Stimulated activated CD8-positive, alpha-beta memory T cell treated with anti-CD3 and anti-CD28 coated beads, Interleukin-4, amount 100 ng/mL, for 1 hour (primary cell): ENCODE results near the gene LILRB5.
"Not testable (repeated sequence)": the region's sequence is repeated elsewhere in the genome, so short reads cannot be mapped to it uniquely, and the experiment has no call there.

Experiments used
- DNase-seq, 2 donors: peaks; one replicate each; pipeline ENCODE4 v3.0.0-alpha.2; 2020; ENCODE audit warnings: low read depth in 2 of 2, low spot score in 1 of 2

LILRB5 gene

GRCh38 chr19:54216869-54217268, 40.2 kb downstream of the LILRB5 start:
- no peak for DNase-seq

DNA sequence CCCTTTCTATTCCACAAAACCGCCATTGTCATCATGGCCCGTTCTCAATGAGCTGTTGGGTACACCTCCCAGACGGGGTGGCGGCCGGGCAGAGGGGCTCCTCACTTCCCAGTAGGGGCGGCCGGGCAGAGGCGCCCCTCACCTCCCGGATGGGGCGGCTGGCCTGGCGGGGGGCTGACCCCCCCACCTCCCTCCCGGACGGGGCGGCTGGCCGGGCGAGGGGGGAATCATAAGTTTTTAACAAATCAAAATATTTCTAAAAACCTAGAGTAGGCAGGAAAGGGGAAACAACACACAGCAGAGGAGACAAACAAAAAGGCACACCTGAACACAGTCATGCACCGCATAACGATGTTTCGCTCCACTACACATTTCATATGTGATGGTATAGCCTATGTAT, 42.3 kb downstream of the LILRB5 start:
- not testable (repeated sequence) for DNase-seq

GRCh38 chr19:54214217-54214616, 42.9 kb downstream of the LILRB5 start:
- not testable (repeated sequence) for DNase-seq

- no peak for DNase-seq
These were observed 45.8 kb downstream of the LILRB5 start for GRCh38 chr19:54211235-54211634.

GRCh38 chr19:54209811-54210494, 47.1 kb downstream of the LILRB5 start:
- DNase-seq = no peak

DNA sequence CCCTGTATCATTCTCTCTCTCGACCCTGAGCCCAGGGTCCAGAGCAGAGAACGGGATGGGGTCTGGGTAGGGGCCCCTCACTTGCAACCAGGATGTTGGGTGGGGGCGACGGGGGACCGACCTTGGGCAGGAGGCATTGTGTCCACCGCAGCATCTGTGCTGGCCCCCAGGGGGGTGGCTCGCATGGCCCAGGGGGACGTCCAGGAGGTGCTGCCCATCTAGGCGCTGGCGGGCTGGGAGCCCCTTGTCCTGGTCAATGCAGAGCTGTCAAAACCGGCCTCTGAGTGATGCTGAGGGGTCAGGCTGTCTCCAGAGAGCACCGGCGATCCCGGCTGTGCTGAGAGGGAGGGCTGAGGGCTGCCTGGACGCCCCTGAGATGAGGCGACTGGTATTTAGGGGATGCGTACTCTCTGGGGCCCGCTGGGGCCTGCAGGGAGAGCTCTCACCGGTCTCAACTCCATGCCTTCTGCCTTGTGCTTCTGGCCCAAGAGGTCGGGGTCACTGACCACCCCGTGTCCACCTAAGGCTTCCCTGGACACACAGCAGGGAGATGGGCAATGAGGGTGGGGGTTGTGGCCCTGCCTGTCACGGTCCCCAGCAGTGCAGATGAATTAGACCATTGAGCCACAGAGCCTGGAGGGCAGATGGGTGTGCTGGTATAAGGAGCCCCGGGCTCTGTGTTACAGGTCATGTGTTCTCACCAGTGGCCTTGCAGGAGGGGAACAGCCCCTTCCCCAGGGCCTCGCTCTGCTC, 47.8 kb downstream of the LILRB5 start:
- no peak for DNase-seq

DNA sequence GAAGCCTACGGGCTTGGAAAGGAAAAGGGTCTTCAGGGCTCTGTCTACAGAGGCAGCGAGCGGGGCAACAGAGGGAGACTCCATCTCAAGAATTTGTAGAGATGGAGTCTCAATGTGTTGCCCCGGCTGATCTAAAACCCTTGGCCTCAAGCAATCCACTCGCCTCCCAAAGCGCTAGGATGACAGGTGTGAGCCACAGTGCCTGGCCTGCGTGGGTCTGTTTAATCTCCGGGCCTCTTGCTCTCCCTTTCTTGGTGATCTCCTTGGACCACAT, 48.4 kb downstream of the LILRB5 start:
- DNase-seq = no peak

DNA sequence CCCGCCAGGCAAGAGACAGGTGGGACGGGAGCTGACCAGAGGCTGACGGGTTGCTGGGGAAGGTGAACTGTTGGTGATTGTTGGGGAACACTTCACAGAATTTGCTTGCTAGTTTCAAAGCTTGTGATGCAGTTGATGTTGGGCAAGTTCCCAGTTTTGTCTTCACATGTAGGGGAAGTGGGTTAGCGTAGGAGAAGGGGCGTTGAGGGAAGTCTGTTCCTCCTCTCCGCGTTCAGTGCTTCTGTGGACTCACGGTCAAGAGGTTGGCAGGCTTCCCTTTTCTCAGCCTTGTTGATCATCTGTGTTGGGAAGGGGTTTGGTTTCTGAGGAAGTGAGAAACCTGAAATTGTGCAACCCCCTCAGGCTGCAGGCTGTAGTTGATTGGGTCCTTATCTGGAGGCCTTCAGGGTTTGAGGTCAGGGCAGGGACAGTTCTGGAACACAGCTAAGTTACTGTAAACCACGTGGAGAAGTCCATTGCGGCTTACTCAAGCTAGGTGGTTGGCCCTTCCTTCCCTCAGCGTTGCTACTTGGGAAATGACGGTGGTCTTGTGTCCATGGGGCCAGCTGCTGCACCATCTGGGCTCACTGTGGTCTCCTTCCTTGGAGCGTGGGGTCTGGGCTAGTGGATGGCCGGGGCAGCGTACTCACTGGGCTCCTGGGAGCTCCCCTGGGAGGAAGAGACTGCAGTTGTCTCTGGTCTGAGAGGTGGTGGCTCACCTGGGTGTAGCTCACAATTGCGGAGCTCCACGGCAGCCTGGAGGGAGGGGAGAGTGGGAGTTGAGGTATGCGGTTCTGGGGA, 48.9 kb downstream of the LILRB5 start:
- DNase-seq = no peak

DNA sequence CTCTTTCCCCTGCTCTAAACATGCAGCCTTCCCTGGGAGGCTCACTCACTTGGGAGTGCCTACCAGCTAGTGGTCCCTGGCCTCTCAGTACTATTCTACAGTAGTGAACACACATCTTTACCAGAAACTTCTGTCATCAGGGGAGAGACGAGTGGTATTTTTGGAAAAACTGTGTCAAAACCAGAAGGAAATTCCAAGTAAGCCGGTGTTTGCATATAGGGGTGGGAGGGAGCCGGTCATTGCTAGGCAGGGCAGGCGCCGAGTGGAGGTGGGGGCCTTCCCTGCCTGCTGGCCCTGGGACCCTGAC, 49.4 kb downstream of the LILRB5 start:
- no peak for DNase-seq

GRCh38 chr19:54207193-54207592, 49.9 kb downstream of the LILRB5 start:
- DNase-seq = not testable (repeated sequence)

DNA sequence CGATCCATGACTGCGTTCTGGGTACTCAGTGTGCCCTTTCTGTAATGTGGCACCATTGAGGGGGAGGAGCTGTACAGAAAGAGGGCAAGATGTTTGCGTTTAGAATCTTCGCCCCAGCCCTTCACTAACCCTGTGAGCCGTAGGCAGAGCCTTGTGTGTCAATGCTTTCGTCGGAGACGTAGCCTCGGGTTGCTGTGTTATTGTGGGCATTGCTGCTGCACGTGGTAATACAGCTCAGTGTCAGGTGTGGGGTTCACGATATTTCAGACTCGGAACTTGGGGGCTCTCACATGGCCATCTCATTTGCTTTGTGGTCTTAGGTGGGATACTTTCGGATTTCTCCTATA, 50.3 kb downstream of the LILRB5 start:
- DNase-seq = no peak

- no peak for DNase-seq
These were observed 50.8 kb downstream of the LILRB5 start for GRCh38 chr19:54206030-54206830.

DNA sequence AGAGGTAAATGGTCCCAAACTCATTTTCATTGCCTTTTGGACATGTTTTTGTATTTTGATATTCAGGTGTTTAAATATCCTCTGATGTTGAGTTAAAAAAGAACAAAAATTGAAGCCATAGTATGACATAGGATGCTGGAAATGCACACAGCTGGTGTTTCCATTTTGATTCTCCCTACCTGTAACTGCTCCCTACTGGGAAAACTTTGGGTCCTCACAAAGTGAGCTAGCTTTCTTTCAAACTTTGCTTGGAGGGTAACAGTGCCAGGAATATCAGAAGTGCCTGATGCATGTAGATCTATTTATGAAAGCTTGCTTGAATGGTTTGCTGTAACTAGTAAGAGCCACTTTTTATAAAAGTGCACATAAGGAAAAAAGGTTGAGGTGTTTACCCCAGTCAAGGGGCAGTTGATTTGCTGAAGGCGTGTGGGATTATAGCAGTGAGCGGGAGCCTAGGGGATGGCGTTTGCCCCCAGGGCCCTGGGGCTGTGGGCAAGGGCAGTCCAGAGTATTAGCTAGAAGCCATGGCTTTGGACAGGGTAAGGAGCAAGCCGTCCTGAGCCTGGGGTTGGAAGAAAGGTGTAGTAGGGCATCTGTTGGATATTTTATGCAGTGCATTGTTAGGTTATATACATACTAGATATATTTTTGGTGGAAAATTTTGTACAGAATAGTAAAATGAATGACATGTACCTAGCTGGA, 52.2 kb downstream of the LILRB5 start:
- DNase-seq = no peak

DNA sequence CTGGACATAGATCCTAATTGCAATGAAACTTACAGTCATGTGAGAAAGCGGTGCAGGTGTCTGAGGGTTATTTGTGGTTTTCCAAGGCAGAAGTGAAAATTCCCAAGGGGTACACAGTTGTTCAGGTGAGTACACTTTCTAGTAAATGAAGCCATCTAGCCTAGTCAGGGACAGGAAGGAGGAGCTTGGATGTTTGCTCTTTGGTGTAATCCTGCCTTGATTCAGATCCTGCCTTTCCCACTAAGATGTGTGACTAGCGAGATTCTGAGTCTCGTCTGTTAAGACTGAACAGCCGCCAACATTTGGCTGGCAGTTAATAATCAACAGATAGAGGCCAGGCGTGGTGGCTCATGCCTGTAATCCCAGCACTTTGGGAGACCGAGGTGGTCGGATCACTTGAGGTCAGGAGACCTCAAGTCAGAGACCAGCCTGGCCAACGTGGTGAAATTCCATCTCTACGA, 53.9 kb downstream of the LILRB5 start:
- no peak for DNase-seq

- no peak for DNase-seq
These were observed 55.1 kb downstream of the LILRB5 start for GRCh38 chr19:54201980-54202379.

GRCh38 chr19:54201172-54201701, 55.8 kb downstream of the LILRB5 start:
- DNase-seq = no peak
